H1 (cell line): ENCODE data around the gene GID4. TPM values are rescaled to one million over a fixed set of nuclear protein-coding genes. Genes with fewer than 3 reads are reported as not detected.

Experiments
- BCL11A ChIP-seq, 2 experiments: IDR thresholded peaks; one replicate each; pipeline ENCODE4 v1.6.1; 2011; ENCODE audit warnings: low read depth in 2 of 2, low read length in 2 of 2, mild to moderate bottlenecking in 2 of 2
- GTF2F1 ChIP-seq: IDR thresholded peaks from 2 replicates; pipeline ENCODE4 v1.6.1; 2012; ENCODE audit warnings: low read depth, low read length, improper control_type of control experiment, borderline replicate concordance
- KDM4A ChIP-seq: IDR thresholded peaks from one replicate; pipeline ENCODE4 v1.7.1; 2012; ENCODE audit warnings: low read depth, mild to moderate bottlenecking, moderate library complexity, low read length, inconsistent platforms; ENCODE audit not compliant: severe bottlenecking
- RFX5 ChIP-seq: IDR thresholded peaks from 2 replicates; pipeline ENCODE4 v1.6.1; 2011; ENCODE audit warnings: low read depth, low read length, improper control_type of control experiment, borderline replicate concordance
- SIN3A ChIP-seq, 2 experiments: IDR thresholded peaks in 1 of 2; conservative IDR thresholded peaks in 1 of 2; 2 replicates each; pipeline ENCODE4 v1.6.1; 2011 to 2012; ENCODE audit warnings: low read length in 2 of 2, improper control_type of control experiment in 1 of 2, low read depth in 1 of 2, mild to moderate bottlenecking in 1 of 2
- TAF1 ChIP-seq: IDR thresholded peaks from 2 replicates; pipeline ENCODE4 v1.6.1; 2011; ENCODE audit warnings: mild to moderate bottlenecking, low read depth, low read length
- TBP ChIP-seq: IDR thresholded peaks from 2 replicates; pipeline ENCODE4 v1.6.1; 2011; ENCODE audit warnings: low read depth, low read length, improper control_type of control experiment
- TCF12 ChIP-seq: IDR thresholded peaks from 2 replicates; pipeline ENCODE4 v1.6.1; 2011; ENCODE audit warnings: low read depth, mild to moderate bottlenecking, low read length
- ZNF274 ChIP-seq: IDR thresholded peaks from 2 replicates; pipeline ENCODE4 v1.7.0; 2012; ENCODE audit warnings: low read length, borderline replicate concordance; ENCODE audit errors: extremely low read depth
- polyA plus RNA-seq, 7 experiments: library from polyadenylated mRNA; depleted of rRNA in 3 of 7; stranded (reverse) in 5 of 7; unstranded in 2 of 7; fragments of >200 nt in 5 of 7; fragments of 200-250 nt in 2 of 7; gene quantifications; 1 replicate in 5 of 7; 2 replicates in 1 of 7; 4 replicates in 1 of 7; pipeline versions ENCODE4 v1.2.1 to v1.2.3, GENCODE V29; 2011 to 2013; ENCODE audit warnings: missing spikeins in 2 of 7, mixed read lengths in 2 of 7
- total RNA-seq: library from RNA; stranded (reverse); fragmentation: NEBNext Ultra II Directional; extraction: Animal tissue kit (Norgen Biotek cat#: 25700); gene quantifications from 2 replicates; pipeline ENCODE4 v1.2.1, GENCODE V29; 2021
- TF ChIP-seq, protein P1 (sequence below): fragments of 300-600 bp; sonication (generic); IDR thresholded peaks from 2 replicates; pipeline ENCODE4 v1.7.1; 2012; ENCODE audit warnings: low read length, moderate library complexity, mild to moderate bottlenecking, inconsistent platforms; ENCODE audit not compliant: insufficient replicate concordance
- TF ChIP-seq, protein P2 (sequence below): IDR thresholded peaks from 2 replicates; pipeline ENCODE4 v1.6.1; 2011; ENCODE audit warnings: low read length, improper control_type of control experiment

Gene GID4
- total and polyA plus RNA-seq, 2 of the 8 experiments (the other 6 are each of a cell fraction or from before 2014, with no cell fraction given), result 5.6 to 15.0 TPM

DNA sequence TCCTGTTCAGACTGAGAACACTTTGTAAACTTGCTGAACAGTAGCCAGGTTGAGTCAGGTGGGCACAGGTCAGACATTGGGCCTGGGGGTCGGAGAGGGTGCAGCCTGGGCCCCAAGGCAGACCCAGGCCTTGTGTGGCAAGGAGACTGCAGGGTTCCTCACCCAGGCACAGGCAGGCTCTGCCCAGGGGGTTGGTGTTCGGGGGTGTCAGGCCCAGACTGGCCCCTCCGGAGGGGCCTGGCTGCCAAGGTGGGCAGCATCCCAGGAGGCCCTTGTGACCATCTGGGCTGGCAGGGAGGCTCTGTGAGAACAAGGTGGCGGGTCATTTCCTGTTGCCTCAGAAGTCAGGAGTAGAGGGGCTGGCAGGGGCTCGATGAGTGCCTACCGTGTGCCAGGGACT is 68.8 kb downstream of the GID4 start (continued):
- TF ChIP-seq, protein P1, sequence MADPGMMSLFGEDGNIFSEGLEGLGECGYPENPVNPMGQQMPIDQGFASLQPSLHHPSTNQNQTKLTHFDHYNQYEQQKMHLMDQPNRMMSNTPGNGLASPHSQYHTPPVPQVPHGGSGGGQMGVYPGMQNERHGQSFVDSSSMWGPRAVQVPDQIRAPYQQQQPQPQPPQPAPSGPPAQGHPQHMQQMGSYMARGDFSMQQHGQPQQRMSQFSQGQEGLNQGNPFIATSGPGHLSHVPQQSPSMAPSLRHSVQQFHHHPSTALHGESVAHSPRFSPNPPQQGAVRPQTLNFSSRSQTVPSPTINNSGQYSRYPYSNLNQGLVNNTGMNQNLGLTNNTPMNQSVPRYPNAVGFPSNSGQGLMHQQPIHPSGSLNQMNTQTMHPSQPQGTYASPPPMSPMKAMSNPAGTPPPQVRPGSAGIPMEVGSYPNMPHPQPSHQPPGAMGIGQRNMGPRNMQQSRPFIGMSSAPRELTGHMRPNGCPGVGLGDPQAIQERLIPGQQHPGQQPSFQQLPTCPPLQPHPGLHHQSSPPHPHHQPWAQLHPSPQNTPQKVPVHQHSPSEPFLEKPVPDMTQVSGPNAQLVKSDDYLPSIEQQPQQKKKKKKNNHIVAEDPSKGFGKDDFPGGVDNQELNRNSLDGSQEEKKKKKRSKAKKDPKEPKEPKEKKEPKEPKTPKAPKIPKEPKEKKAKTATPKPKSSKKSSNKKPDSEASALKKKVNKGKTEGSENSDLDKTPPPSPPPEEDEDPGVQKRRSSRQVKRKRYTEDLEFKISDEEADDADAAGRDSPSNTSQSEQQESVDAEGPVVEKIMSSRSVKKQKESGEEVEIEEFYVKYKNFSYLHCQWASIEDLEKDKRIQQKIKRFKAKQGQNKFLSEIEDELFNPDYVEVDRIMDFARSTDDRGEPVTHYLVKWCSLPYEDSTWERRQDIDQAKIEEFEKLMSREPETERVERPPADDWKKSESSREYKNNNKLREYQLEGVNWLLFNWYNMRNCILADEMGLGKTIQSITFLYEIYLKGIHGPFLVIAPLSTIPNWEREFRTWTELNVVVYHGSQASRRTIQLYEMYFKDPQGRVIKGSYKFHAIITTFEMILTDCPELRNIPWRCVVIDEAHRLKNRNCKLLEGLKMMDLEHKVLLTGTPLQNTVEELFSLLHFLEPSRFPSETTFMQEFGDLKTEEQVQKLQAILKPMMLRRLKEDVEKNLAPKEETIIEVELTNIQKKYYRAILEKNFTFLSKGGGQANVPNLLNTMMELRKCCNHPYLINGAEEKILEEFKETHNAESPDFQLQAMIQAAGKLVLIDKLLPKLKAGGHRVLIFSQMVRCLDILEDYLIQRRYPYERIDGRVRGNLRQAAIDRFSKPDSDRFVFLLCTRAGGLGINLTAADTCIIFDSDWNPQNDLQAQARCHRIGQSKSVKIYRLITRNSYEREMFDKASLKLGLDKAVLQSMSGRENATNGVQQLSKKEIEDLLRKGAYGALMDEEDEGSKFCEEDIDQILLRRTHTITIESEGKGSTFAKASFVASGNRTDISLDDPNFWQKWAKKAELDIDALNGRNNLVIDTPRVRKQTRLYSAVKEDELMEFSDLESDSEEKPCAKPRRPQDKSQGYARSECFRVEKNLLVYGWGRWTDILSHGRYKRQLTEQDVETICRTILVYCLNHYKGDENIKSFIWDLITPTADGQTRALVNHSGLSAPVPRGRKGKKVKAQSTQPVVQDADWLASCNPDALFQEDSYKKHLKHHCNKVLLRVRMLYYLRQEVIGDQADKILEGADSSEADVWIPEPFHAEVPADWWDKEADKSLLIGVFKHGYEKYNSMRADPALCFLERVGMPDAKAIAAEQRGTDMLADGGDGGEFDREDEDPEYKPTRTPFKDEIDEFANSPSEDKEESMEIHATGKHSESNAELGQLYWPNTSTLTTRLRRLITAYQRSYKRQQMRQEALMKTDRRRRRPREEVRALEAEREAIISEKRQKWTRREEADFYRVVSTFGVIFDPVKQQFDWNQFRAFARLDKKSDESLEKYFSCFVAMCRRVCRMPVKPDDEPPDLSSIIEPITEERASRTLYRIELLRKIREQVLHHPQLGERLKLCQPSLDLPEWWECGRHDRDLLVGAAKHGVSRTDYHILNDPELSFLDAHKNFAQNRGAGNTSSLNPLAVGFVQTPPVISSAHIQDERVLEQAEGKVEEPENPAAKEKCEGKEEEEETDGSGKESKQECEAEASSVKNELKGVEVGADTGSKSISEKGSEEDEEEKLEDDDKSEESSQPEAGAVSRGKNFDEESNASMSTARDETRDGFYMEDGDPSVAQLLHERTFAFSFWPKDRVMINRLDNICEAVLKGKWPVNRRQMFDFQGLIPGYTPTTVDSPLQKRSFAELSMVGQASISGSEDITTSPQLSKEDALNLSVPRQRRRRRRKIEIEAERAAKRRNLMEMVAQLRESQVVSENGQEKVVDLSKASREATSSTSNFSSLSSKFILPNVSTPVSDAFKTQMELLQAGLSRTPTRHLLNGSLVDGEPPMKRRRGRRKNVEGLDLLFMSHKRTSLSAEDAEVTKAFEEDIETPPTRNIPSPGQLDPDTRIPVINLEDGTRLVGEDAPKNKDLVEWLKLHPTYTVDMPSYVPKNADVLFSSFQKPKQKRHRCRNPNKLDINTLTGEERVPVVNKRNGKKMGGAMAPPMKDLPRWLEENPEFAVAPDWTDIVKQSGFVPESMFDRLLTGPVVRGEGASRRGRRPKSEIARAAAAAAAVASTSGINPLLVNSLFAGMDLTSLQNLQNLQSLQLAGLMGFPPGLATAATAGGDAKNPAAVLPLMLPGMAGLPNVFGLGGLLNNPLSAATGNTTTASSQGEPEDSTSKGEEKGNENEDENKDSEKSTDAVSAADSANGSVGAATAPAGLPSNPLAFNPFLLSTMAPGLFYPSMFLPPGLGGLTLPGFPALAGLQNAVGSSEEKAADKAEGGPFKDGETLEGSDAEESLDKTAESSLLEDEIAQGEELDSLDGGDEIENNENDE, result no peak
- TF ChIP-seq GTF2F1 (no peak), TBP (no peak), TCF12 (no peak), BCL11A (IDR thresholded peaks at IDR 0.05; ENCODE audit: low read depth in 2 of 2, low read length in 2 of 2) (no peak), SIN3A (conservative IDR thresholded peaks at IDR 0.05 in 1 of 2, IDR thresholded peaks at IDR 0.05 in 1 of 2; ENCODE audit: low read depth in 1 of 2, low read length in 2 of 2) (no peak), TAF1 (no peak), ZNF274 (no peak), RFX5 (no peak), KDM4A (no peak)
- TF ChIP-seq, protein P2, sequence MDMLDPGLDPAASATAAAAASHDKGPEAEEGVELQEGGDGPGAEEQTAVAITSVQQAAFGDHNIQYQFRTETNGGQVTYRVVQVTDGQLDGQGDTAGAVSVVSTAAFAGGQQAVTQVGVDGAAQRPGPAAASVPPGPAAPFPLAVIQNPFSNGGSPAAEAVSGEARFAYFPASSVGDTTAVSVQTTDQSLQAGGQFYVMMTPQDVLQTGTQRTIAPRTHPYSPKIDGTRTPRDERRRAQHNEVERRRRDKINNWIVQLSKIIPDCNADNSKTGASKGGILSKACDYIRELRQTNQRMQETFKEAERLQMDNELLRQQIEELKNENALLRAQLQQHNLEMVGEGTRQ, result no peak
